ENCODE data around the gene HHIP. TPM values are rescaled to one million over a fixed set of nuclear protein-coding genes. Genes with fewer than 3 reads are reported as not detected.

The HHIP gene
- total and polyA plus RNA-seq, 4 donors = 3.3 to 14.0 (median 6.6) TPM

DNA sequence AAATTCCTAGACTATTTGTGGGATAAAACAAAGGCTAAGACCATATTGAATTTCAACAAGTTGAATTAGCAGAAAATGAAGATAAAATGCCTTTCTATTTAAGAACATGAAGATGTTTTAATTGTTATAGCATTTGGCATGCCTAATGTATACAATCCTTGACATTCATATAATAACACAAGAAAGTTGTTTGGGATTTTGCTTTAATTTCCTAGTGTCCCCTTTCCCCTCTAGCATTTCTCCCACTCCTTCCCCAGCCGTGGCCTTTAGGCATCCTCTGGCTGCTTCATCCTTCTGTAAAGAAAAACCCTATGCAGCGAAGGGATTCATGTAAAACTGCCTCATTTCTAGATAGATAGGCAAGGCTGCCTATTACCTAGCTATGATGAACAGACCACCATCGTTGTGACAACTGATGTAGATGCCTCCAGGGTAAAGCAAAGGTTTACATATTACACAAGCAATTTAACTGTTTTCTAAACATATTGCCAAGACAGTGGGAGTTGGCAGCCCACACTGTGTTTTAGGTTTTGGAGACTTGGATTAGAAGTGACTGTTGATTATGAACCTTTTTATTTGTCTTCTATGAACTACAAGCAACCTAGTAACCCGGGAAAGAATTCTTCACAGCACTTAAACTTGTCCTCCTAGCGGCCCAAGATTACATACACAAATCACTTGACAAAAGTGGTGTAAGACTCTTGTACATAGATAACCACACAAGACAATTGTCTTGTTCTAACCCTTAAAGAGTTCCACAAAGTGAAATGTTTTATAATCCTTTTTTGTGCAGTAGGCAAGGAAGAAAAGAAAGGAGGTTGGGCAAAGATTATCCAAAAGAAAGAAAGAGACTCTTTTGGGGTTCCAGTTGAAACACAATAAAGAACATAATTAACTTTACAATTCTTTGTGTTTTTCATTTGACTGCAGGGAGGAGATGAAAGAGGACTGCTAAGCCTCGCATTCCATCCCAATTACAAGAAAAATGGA, 59.9 kb downstream of the HHIP start:
- no peak for DNase-seq (ENCODE audit: low spot score)
- no peaks in the 10 kb centered on the region for H3K4me1 ChIP-seq (ENCODE audit: control insufficient read depth in 4 of 4, insufficient read depth in 4 of 4, low read length in 3 of 4)
- H3K9me3 ChIP-seq (ENCODE audit: control insufficient read depth in 4 of 4, low read length in 3 of 4) = no peaks in the 10 kb centered on the region
- no peak overlapping the region for H3K9ac ChIP-seq (ENCODE audit: low read depth in 1 of 2, low read length in 2 of 2)
- no peak overlapping the region for H3K27ac ChIP-seq (ENCODE audit: low read depth in 1 of 2, low read length in 2 of 2)
- no peaks in the 10 kb centered on the region for H3K27me3 ChIP-seq (ENCODE audit: control insufficient read depth in 4 of 4, insufficient read depth in 4 of 4, low read length in 3 of 4)
- no peaks in the 10 kb centered on the region for H3K36me3 ChIP-seq (ENCODE audit: control insufficient read depth in 4 of 4, insufficient read depth in 3 of 4, low read depth in 1 of 4, low read length in 3 of 4)
- TF ChIP-seq JUND (IDR thresholded peaks at IDR 0.05) = no peak
- no peak for TF ChIP-seq SP1 (IDR thresholded peaks at IDR 0.05)
- no peak overlapping the region for H3K4me3 ChIP-seq (ENCODE audit: low read depth in 1 of 3, low read length in 3 of 3)
- 55% methylated on average over 6 of the region's 6 CpGs for whole genome bisulfite sequencing

DNA sequence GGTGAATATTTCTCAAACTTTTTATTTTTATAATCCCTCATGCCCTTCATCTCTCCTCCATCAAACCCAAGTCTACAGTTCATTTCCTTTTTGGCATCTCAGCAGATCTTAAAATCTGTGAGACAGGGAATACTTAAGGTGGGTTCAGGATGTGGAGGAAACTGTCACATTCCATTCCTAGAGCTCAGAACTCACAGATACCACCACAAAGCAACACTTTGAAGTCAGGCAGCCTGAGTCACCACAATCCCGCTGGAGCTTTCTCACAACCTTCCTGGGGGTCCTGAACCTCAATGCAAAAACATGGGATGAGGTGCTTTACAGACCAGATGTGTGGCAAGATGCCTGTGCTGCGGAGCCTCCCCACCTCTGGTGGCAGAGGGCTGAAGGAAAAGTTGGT, 63.2 kb downstream of the HHIP start:
- H3K4me3 ChIP-seq (ENCODE audit: low read depth in 1 of 3, low read length in 3 of 3) = no peak overlapping the region
- no peak for DNase-seq (ENCODE audit: low spot score)
- H3K9me3 ChIP-seq (ENCODE audit: control insufficient read depth in 4 of 4, low read length in 3 of 4) = no peaks in the 10 kb centered on the region
- TF ChIP-seq GABPA (IDR thresholded peaks at IDR 0.05 in 1 of 2, conservative IDR thresholded peaks at IDR 0.05 in 1 of 2) (no peak), YY1 (IDR thresholded peaks at IDR 0.05) (no peak), JUND (IDR thresholded peaks at IDR 0.05) (no peak), FOXA2 (IDR thresholded peaks at IDR 0.05) (no peak)
- TF ChIP-seq, protein P1, sequence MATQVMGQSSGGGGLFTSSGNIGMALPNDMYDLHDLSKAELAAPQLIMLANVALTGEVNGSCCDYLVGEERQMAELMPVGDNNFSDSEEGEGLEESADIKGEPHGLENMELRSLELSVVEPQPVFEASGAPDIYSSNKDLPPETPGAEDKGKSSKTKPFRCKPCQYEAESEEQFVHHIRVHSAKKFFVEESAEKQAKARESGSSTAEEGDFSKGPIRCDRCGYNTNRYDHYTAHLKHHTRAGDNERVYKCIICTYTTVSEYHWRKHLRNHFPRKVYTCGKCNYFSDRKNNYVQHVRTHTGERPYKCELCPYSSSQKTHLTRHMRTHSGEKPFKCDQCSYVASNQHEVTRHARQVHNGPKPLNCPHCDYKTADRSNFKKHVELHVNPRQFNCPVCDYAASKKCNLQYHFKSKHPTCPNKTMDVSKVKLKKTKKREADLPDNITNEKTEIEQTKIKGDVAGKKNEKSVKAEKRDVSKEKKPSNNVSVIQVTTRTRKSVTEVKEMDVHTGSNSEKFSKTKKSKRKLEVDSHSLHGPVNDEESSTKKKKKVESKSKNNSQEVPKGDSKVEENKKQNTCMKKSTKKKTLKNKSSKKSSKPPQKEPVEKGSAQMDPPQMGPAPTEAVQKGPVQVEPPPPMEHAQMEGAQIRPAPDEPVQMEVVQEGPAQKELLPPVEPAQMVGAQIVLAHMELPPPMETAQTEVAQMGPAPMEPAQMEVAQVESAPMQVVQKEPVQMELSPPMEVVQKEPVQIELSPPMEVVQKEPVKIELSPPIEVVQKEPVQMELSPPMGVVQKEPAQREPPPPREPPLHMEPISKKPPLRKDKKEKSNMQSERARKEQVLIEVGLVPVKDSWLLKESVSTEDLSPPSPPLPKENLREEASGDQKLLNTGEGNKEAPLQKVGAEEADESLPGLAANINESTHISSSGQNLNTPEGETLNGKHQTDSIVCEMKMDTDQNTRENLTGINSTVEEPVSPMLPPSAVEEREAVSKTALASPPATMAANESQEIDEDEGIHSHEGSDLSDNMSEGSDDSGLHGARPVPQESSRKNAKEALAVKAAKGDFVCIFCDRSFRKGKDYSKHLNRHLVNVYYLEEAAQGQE (IDR thresholded peaks at IDR 0.05) = no peak
- H3K36me3 ChIP-seq (ENCODE audit: control insufficient read depth in 4 of 4, insufficient read depth in 3 of 4, low read depth in 1 of 4, low read length in 3 of 4) = no peaks in the 10 kb centered on the region
- H3K27me3 ChIP-seq (ENCODE audit: control insufficient read depth in 4 of 4, insufficient read depth in 4 of 4, low read length in 3 of 4) = no peaks in the 10 kb centered on the region
- H3K9ac ChIP-seq (ENCODE audit: low read depth in 1 of 2, low read length in 2 of 2) = no peak overlapping the region
- no peak overlapping the region for H3K27ac ChIP-seq (ENCODE audit: low read depth in 1 of 2, low read length in 2 of 2)
- 66% methylated on average over 2 of the region's 2 CpGs for WGBS
- H3K4me1 ChIP-seq (ENCODE audit: control insufficient read depth in 4 of 4, insufficient read depth in 4 of 4, low read length in 3 of 4) = no peaks in the 10 kb centered on the region

DNA sequence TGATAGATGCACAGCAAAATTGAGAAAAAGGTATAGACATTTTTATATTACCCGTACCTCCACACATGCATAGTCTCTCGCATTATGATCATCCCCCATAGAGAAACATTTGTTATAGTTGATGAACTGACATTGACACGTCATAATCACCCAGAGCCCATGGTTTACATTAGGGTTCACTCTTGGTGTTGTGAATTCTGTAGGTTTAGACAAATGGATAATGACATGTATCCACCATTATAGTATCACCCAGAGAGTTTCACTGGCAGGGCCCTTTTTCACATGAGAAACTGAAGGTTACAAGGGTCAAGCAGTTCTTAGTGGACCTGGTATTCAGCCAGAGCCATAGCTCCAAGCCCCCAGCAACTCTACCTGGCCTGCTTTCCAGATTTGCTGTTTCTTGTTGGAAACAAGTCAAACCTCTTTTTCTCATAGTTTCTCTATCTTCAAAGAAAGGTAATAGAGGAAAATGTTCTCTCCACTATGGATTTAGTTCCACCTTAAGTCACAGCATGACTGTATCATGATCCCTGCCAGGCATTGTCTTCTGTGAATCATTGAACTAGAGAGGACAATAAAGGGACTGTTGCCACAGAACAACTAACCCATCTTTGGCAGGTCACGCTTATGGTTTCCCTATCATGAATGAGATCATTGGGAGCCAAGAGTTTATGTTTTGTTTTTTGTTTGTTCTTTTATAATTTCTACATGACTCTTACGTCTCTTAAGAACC, 64.0 kb downstream of the HHIP start:
- no peak overlapping the region for H3K9ac ChIP-seq (ENCODE audit: low read depth in 1 of 2, low read length in 2 of 2)
- TF ChIP-seq YY1 (IDR thresholded peaks at IDR 0.05) (no peak), HNF4G (IDR thresholded peaks at IDR 0.05) (no peak)
- no peaks in the 10 kb centered on the region for H3K9me3 ChIP-seq (ENCODE audit: control insufficient read depth in 4 of 4, low read length in 3 of 4)
- H3K27ac ChIP-seq (ENCODE audit: low read depth in 1 of 2, low read length in 2 of 2) = no peak overlapping the region
- H3K4me1 ChIP-seq (ENCODE audit: control insufficient read depth in 4 of 4, insufficient read depth in 4 of 4, low read length in 3 of 4) = no peaks in the 10 kb centered on the region
- 81% methylated on average over 5 of the region's 5 CpGs for WGBS
- no peaks in the 10 kb centered on the region for H3K27me3 ChIP-seq (ENCODE audit: control insufficient read depth in 4 of 4, insufficient read depth in 4 of 4, low read length in 3 of 4)
- no peak overlapping the region for H3K4me3 ChIP-seq (ENCODE audit: low read depth in 1 of 3, low read length in 3 of 3)
- no peaks in the 10 kb centered on the region for H3K36me3 ChIP-seq (ENCODE audit: control insufficient read depth in 4 of 4, insufficient read depth in 3 of 4, low read depth in 1 of 4, low read length in 3 of 4)
- no peak for DNase-seq (ENCODE audit: low spot score)
